ENCODE data around the gene UBE2QL1.

- TF ChIP-seq POLR2A (IDR thresholded peaks at IDR 0.05) (no peak), CTCF (IDR thresholded peaks at IDR 0.05) (peak in 4 of 7 experiments; percentile 14 to 56 (median 25)), POLR2AphosphoS5 (IDR thresholded peaks at IDR 0.05) (no peak), EP300 (IDR thresholded peaks at IDR 0.05) (no peak)
Measured at GRCh38 chr5:6525910-6526309, 77.3 kb downstream of the UBE2QL1 start.
